COLO829 (cell line): ENCODE results near the gene AHSG.
"Not testable (repeated sequence)": the region's sequence is repeated elsewhere in the genome, so short reads cannot be mapped to it uniquely, and the experiment has no call there.

Source experiments
- DNase-seq: peaks from one replicate; pipeline ENCODE4 v3.0.0; 2012; ENCODE audit warnings: low spot score

The AHSG gene, protein sequence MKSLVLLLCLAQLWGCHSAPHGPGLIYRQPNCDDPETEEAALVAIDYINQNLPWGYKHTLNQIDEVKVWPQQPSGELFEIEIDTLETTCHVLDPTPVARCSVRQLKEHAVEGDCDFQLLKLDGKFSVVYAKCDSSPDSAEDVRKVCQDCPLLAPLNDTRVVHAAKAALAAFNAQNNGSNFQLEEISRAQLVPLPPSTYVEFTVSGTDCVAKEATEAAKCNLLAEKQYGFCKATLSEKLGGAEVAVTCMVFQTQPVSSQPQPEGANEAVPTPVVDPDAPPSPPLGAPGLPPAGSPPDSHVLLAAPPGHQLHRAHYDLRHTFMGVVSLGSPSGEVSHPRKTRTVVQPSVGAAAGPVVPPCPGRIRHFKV

DNA sequence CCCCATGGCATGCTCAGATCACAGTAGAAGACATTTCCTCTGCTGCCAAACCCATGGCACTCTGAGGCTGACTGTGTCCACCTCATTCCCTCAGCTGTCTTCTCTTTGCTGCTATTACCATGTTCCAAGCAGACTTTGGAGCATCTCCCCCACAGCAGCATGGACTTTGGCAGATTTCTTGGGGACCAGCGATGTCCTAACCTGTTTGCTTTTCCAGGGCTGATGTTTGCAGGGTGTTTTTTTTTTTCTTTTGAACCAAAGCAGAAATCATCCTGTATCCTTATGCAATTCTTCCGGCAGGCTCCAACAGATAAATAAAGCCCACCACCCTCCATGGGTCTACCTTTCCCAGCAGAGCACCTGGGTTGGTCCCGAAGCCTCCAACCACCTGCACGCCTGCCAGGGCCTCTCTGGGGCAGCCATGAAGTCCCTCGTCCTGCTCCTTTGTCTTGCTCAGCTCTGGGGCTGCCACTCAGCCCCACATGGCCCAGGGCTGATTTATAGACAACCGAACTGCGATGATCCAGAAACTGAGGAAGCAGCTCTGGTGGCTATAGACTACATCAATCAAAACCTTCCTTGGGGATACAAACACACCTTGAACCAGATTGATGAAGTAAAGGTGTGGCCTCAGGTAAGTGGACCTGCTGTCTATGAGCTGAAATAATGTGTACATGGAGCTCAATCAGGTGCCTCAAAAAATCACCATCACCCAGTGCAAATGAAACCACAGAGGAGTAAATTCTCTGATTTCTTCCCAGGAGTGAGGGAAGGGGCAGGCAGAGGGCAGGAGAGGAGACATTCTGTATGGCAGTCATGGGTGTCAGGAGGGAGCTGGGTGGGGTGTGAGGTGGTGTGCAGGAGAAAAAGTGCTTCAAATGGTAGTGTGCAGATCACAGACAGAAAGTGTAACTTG is at the start of gene AHSG:
Gene AHSG (plus strand): TSS at position 340 of the 916 bp plus-strand sequence. CDS start 82 bp downstream, at position 422.
- no peak for DNase-seq

DNA sequence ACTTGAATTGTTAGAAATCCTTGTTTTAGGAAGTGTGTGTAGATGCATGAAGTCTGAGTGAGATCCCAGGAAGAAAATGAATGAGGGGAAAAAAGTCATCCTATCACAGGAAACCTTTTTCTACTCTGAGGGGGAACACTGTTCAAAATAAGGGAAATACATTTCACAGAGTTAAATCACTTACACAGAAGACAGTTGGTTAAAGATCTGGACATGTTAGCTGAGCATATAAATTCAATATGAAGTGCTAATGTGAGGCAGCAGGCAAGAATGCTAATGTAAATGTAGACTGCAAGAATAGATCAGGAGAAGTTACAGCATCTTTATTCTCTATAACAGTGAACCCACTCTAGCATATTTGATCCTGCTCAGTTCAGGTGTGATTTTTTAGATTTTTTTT is 48.3 kb upstream of the AHSG start:
- DNase-seq: no peak

DNA sequence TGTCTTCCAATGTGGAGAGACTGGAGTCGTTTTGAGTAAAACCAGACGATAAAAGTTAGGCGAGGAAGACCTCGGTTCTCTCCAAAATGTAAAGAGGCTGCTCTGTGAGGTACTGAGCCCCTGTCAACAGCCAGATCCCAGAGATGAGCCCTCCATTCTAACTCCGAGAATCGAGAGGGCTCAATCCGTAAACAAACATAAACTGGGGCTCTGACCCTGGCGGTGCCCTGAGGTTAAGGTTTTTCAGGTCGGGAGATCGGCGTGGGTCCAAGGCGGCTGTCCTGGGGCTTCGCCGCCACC is 46.1 kb upstream of the AHSG start:
- no peak for DNase-seq

DNA sequence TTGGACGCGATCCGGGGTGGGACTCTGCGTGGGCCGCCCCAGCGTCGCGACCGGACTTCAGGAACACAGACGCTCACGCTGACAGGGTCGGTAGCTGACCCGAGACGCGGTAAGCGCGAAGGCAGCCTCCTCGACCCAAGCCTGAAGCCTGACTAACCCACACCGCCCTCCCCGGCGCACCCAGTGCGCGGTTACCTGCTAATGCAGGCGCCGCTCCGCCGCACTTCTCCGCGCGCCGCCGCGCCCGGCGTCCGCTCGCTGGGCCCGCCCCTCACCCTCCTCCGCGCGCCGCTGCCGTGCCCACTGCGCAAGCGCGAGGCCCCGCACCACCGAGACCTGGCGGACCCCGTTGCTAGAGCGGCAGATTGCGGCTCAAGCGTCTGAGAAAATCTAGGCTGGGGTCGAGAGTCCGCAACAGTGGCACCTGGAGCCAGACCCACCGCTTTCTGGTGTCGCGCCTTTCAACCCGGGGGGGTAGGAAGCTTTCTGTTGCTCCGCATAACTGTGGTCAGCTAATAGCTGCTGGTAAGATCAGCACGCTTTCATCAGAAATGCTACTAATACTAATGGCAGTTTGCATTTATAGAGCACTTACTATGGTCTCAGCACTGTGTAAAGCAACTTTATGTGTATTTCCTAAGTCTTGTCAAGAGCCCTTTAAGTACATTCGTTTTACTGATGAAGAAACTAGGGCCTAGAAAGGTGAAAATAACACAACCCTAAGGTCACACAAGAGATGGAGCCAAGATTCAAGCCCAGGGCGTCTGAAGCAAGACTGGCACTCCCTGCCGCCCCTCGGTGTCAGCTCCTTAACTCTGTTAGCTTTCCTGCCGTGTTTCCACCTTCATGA is 45.6 kb upstream of the AHSG start, which contains the start of gene TBCCD1:
Gene TBCCD1 (minus strand): TSS at position 268 of the 850 bp plus-strand sequence. CDS start 3,010 bp downstream, outside the sequence.
- DNase-seq: peak; percentile 87

DNA sequence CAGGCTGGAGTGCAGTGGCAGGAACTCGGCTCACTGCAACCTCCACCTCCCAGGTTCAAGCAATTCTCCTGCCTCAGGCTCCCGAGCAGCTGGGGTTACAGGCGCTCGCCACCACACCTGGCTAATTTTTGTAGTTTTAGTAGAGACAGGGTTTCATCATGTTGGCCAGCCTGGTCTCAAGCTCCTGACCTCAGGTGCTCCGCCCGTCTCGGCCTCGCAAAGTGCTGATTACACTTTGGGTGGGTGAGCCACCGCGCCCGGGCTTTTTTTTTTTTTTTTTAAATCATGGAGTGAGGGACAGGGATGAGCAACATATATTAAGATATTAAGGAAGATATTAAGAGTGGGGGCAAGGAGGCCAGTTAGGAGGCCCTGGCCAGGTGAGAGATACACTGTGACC is 43.5 kb upstream of the AHSG start:
- DNase-seq: not testable (repeated sequence)

DNA sequence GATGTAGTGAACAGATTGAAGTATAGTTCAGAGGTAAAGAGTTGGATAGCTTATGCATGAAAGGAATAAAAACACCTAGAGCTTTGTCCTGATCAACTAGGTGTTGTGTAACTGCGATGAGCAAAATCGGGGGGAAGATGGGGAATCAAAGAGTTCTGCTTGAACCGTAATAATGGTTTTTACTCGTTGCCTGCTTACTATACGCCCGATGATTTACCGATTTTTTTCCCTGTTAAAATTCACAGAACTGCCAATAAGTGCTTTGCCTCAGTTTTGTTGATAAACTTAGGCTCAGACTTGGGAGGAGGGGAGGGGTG is 43.1 kb upstream of the AHSG start:
- no peak for DNase-seq

DNA sequence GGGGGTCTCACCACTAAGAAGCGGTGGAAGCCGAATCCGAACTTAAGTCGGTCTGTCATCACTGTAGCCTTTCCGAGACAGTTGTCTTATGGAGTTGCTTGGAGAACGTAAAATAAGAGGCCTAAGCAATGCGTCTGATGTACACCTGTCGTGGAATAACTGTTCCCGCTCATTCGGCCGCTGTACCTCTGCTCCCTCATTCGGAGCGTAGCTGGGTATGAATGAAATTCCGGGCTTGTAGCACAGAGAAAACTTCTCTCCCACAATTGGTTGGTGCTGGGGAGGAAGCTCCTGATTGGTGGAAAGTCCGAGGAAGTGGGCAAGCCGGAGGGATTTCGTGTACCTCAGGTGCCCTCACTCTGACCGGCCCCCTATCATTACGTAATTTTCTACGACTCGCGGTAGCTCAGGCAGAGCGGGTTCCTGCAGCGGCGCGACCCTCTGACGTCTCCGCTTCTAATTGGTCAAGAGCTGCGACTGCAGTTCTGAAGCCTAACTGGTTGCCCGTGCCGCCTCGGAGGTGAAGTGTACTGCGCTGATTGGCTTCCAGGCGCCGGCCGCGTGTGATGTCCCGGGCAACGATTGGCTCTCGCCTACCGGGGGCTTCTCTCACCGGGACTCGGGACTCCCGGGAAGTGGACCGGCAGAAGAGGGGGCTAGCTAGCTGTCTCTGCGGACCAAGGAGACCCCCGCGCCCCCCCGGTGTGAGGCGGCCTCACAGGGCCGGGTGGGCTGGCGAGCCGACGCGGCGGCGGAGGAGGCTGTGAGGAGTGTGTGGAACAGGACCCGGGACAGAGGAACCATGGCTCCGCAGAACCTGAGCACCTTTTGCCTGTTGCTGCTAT is 42.5 kb upstream of the AHSG start, which contains the start of gene DNAJB11:
Gene DNAJB11 (plus strand): TSS at position 625 of the 845 bp plus-strand sequence. CDS start 178 bp downstream, at position 803.
- peak; percentile 100 for DNase-seq

DNA sequence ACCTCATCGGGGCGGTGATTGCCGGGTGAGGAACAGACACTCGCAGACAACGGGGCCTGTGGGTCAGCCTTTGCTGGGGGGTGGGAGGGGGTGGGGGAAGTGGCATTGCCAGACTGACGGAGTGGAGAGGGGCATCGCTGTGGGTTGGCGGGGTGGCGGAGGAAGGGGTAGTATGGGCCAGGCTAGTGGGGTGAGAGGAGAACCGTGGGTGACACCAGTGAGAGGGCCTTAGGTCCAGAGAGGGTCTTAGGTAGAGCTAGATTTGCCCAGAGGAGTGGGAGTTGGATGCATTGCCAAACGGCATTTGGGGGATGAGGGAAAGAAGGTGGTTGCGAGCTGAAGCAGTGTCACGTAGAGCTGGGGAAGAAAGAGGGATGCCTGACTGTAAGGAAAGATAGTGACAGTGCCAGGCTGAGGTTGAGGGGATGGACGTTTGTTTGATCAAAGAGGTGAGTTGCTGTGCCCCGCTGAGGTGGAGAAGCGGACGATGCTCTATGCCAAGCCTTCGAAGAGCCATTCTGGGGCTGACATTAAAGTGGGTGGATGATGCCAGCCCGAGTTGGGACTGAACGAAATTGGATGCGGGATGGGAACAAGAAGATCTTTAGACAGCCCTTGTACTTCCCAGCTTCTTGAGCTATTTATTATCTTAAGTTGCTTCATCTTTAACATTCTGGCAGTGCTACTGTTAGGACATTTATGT is 41.8 kb upstream of the AHSG start:
- no peak for DNase-seq

DNA sequence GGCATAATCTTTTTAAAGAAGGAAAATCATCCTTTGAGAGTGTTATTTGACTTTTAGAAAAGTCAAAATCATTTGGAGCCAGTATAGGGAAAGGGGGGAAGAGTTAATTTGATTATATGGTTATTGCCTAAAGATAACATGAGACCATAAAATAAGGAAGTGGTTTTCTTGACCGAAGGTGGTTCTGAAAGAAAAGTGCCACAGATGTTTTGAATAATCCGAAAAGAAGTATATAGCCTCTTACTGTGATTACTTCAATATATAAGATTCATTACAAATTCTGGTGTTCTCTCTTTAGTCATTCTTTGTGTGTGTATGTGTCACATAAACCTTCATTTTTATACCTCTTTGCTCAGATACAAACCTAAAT is 41.2 kb upstream of the AHSG start:
- no peak for DNase-seq

DNA sequence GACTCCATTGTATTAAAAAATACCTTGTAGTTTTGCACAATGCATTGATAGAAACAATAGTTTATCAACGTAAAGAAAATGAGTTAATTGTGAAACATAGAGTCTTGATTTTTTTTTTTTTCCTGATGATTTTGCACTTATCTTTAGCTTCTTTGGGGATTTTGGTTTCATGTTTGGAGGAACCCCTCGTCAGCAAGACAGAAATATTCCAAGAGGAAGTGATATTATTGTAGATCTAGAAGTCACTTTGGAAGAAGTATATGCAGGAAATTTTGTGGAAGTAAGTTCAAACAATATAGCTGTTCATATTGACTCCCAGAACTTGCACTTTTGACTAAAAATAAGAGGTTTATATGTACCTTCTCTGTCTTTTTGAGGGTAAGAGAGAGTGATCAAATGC is 35.3 kb upstream of the AHSG start:
- no peak for DNase-seq

DNA sequence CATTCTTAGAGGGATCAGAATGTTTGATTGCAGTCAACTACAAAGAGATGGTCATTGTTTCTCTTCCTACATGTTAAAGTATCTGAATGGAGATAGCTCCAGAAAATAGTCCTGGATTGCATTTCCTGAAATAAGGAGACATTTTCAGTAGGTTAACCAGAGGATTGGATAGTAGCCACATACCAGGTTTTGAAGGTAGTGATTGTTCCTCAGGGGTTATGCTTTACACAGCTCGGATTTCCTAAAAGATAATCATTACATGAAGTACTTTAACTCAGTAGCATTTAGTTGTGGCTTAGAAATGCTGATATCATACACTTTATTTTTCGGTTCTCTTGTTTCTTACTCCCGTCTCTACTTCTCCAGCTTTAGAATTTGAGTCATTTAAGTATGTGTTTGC is 32.1 kb upstream of the AHSG start:
- no peak for DNase-seq

DNA sequence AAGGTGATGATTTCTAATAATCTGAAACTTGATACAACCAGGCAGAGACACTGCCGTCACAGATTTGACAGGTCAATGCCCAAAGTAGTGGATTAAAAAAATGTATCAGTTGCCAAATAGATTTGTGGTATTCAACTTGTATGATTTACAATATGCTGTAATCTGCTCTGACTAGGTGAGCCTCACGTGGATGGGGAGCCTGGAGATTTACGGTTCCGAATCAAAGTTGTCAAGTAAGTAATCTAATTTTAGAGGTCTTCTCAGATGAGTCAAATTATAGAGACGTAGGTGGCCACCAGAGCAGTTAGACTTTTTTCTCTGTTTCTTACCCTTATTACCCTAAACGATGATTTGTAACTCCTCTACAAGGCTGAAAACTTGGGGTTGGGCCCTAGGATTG is 30.3 kb upstream of the AHSG start:
- DNase-seq: no peak

DNA sequence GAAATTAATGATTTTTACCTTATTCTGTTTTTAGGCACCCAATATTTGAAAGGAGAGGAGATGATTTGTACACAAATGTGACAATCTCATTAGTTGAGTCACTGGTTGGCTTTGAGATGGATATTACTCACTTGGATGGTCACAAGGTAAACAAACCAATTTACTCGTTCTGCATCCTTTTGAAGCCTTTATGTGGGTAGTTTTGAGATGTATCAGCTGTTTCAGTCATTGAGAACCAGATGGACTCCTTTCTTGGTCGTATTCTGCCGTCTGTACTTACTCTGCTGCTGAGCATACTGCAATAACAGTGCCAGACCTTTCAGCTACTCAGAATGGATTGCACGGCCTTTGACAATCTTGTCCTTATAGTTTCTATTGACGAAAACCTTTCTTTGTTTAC is 29.0 kb upstream of the AHSG start:
- DNase-seq: no peak

DNA sequence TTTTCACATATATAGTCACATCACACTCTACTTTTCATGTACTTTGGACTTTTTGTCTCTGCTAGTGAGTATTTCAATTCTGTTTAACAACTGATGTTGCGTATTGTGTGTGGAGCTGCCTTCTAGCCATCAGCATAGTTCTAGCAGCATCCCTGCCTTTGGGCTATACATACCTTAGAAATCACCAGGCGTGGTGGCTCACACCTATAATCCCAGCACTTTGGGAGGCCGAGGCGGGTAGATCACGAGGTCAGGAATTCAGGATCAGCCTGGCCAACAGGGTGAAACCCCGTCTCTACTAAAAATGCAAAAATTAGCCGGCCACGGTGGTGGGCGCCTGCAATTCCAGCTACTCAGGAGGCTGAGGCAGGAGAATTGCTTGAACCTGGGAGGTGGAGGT is 26.6 kb upstream of the AHSG start:
- DNase-seq: not testable (repeated sequence)

DNA sequence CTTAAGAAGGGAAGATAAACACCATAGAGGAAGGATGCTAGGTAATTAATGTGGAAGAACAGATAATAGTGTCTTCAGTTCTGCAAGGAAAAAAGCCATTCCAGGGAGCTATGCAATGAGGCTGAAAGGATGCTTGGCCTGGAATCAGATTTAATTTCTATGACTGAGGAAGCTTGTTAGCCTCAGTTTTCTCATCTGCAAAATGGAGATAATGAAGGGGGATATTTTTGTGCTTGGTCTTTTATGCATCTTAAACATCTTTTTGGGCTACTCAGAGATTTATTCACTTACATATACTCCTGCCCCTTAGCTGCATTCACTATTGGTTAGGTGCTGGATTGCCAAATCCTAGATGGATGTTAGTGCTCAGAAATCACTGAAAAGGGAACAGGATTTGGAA is 25.7 kb upstream of the AHSG start:
- no peak for DNase-seq

DNA sequence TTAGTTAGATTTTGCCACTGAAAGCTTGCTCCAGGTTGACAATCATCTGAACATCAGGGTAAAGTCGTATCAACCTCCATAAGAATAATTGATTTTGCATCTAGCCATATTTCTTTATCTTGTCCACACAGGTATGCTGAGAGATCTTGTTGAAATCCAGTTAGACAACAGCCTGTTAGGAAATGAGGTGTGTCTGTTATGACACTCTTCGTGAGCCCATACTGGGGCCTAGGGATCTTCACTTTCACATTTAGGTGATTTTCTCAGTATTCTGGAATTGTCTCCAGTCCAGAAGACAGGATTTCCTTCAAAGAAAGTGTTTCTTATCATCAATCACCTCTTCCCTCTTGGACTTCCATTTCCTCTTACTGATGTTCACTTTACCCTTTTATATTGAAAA is 24.2 kb upstream of the AHSG start:
- DNase-seq: no peak

DNA sequence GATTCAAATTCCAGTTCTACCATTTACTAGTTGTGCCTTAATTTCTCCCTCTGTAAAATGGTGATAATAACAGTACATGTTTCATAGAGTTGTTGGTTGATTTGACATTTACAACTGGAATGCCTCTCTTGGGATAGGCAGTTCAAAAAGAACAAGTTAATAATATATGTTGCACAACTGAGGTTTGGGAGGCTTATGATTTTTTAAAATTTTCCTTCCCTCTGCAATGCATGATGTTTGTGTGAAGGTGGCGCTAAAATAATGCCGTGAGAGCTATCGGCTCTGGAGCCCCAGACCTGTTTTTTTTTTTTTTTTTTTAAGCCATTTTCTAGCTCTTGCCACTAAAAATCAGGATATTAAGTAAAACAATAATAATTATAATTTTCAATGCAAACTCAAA is 23.7 kb upstream of the AHSG start:
- no peak for DNase-seq

DNA sequence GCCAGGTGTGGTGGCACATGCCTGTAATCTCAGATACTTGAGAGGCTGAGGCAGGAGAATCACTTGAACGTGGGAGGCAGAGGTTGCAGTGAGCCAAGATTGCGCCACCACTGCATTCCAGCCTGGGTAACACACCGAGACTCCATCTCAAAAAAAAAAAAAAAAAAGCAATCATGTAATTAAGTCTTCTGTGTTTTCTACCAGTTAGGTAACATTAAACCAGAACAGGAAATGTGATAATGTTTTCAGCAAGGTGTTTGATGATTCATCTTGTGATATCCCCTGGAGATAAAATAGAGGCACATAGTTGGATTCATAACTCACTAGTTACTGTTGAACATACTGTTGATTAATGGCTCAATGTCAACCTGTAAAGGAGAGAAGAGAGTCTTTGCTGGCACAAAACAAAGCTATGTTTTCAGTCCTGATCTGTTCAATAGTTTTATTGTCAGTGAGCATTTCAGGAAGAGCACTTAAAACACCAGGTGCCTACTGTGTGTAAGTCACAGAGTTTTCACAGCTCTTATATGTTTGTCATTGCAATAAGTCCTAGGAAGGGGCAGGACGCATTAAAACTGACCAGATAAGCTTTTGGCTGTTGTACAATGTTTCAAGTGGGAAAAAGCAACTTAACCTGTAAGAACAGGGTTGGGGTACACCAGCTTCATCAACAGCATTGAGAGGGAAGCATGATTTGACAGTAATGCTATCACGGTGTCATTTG is 22.8 kb upstream of the AHSG start:
- no peak for DNase-seq

DNA sequence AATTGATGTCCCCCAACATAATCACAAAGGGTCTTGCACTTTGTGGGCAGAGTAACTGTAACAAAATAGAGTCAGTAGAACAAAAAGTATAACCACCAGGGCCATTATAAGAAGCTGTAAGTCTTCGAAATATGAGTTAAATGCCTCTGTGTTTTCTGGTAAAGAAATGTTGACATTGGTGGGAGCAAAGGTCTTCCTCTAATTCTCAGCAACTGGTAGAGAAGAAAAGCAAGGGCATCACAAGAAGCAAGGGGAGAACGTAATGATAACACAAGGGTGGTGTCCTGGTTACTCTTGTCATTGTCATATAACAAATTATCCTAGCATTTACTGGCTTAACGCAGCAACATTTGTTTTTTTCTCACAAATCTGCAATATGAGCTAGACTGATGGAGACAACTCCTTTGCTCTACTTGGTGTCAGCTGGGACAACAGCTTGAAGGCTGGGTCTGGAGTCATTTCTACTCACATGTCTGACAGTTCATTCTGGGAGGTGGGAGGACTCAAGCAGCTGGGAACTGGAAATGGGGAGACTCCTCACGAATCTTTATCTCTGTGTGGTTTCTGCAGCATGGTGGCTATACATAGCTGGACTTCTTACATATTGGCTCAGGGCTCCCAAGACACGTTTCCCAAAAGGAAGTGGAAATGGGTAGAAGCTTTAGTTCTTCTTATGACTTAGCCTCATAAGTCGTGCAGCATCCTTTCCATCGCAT is 22.1 kb upstream of the AHSG start:
- DNase-seq: no peak

DNA sequence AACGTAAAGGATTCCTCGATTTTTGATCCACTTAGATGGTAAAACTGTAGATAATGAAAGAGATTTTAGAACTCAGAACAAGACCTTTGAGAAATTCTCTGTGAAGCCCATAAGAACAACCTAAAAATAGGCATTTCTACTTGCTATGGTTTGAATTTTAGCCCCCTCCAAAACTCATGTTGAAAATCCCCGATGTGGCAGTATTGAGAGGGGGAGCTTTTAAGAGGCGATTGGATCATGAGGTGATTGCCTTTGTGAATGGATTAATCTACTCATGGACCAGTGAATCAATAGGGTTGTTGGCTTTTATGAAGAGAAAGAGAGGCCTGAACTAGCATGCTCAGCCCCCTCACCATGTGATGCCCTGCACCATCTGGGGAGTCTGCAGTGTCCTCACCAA is 20.2 kb upstream of the AHSG start:
- DNase-seq: no peak
